Measurements from ENCODE around the gene RAPGEFL1.

RAPGEFL1 gene

DNA sequence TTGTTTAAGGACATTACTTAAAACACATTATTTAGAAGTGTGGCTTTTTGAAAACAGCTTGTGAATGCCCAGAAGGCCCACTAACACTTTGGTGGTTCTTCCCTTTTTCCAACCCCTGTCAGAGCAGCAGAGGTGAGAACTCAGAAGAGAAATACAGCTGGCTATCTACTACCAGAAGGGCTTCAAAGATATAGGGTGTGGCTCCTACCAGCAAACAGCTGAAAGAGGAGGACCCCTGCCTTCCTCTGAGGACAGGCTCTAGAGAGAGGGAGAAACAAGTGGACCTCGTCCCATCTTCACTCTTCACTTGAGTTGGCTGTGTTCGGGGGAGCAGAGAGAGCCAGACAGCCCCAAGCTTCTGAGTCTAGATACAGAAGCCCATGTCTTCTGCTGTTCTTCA is 6.9 kb upstream of the RAPGEFL1 start:
- Histone ChIP-seq H4K20me1 (ENCODE audit: insufficient read depth, low read length) (0 out of 2 replicates have a peak, but pooled peaks cover 2% of the 10 kb centered on the region), H3K9ac (ENCODE audit: low read depth, low read length) (no peak overlapping the region), H3K4me2 (ENCODE audit: insufficient read depth, low read length) (no peak overlapping the region), H3K36me3 (ENCODE audit: insufficient read depth, low read length) (peaks cover 91% of the 10 kb centered on the region), H2AFZ (ENCODE audit: low read depth, low read length) (no peak overlapping the region), H3K4me3 (ENCODE audit: low read depth in 1 of 2, low read length in 2 of 2) (no peak overlapping the region), H3K27me3 (ENCODE audit: insufficient read depth, low read length, poor library complexity) (no peaks in the 10 kb centered on the region), H3K27ac (ENCODE audit: low read length) (no peak overlapping the region), H3K79me2 (ENCODE audit: insufficient read depth, low read length) (peaks cover 5% of the 10 kb centered on the region; the same call in 1 of the 2 replicates), H3K9me3 (ENCODE audit: insufficient read depth, low read length, severe bottlenecking) (no peaks in the 10 kb centered on the region), H3K4me1 (ENCODE audit: insufficient read depth, low read length) (no peaks in the 10 kb centered on the region)
- TF ChIP-seq EZH2 (IDR thresholded peaks at IDR 0.05; ENCODE audit: borderline replicate concordance, low read depth, low read length, severe bottlenecking), result no peak
- TF ChIP-seq CTCF (IDR thresholded peaks at IDR 0.05; ENCODE audit: borderline replicate concordance, extremely low read depth, low read length, poor library complexity, severe bottlenecking), result no peak
- no peak for ATAC-seq (ENCODE audit: insufficient read depth, low read depth)
- DNase-seq, result no peak

GRCh38 chr17:40171750-40172149 is 5.5 kb upstream of the RAPGEFL1 start:
- no peak for DNase-seq
- Histone ChIP-seq H3K27me3 (ENCODE audit: insufficient read depth, low read length, poor library complexity) (no peaks in the 10 kb centered on the region), H3K4me2 (ENCODE audit: insufficient read depth, low read length) (no peak overlapping the region), H4K20me1 (ENCODE audit: insufficient read depth, low read length) (no peaks in the 10 kb centered on the region), H3K9ac (ENCODE audit: low read depth, low read length) (no peak overlapping the region), H3K4me3 (ENCODE audit: low read depth in 1 of 2, low read length in 2 of 2) (no peak overlapping the region), H3K36me3 (ENCODE audit: insufficient read depth, low read length) (peaks cover 90% of the 10 kb centered on the region), H3K79me2 (ENCODE audit: insufficient read depth, low read length) (no peaks in the 10 kb centered on the region), H3K27ac (ENCODE audit: low read length) (no peak overlapping the region), H3K9me3 (ENCODE audit: insufficient read depth, low read length, severe bottlenecking) (no peaks in the 10 kb centered on the region), H2AFZ (ENCODE audit: low read depth, low read length) (no peak overlapping the region), H3K4me1 (ENCODE audit: insufficient read depth, low read length) (no peaks in the 10 kb centered on the region)
- TF ChIP-seq EZH2 (IDR thresholded peaks at IDR 0.05; ENCODE audit: borderline replicate concordance, low read depth, low read length, severe bottlenecking) (no peak), CTCF (IDR thresholded peaks at IDR 0.05; ENCODE audit: borderline replicate concordance, extremely low read depth, low read length, poor library complexity, severe bottlenecking) (no peak)
- ATAC-seq (ENCODE audit: insufficient read depth, low read depth), result no peak

DNA sequence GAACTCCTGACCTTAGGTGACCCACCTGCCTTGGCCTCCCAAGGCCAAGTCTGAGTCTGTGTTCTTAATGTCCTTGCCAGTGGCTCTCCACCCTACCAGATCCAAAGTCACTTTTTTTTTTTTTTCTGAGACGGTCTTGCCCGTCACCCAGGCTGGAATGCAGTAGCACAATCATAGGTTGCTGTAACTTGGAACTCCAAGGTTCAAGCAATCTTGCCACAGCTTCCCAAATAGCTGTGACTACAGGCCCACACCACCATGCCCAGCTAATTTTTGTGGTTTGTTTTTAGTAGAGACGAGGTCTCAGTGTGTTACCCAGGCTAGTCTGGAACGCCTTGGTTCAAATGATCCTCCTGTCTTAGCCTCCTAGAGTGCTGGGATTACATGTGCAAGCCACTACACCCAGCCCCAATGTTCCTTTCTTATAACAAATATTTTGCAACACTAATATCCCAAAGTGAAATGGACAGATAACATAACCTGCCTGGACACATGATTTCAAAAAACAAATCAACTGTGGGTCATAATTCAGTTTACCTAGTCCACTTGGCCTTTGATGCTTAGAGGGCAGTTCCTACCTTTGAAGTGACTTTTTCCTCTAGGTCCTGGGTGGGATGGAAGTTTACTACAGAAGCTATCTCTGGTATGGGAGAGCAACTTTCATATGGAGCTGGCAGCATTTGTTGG is 4.0 kb upstream of the RAPGEFL1 start:
- H3K9me3 ChIP-seq (ENCODE audit: insufficient read depth, low read length, severe bottlenecking), result no peaks in the 10 kb centered on the region
- no peaks in the 10 kb centered on the region for H3K4me1 ChIP-seq (ENCODE audit: insufficient read depth, low read length)
- H3K27ac ChIP-seq (ENCODE audit: low read length), result no peak overlapping the region
- no peak overlapping the region for H3K4me3 ChIP-seq (ENCODE audit: low read depth in 1 of 2, low read length in 2 of 2)
- ATAC-seq (ENCODE audit: insufficient read depth, low read depth), result no peak
- no peak overlapping the region for H3K9ac ChIP-seq (ENCODE audit: low read depth, low read length)
- peaks cover 81% of the 10 kb centered on the region for H3K36me3 ChIP-seq (ENCODE audit: insufficient read depth, low read length)
- no peaks in the 10 kb centered on the region for H3K27me3 ChIP-seq (ENCODE audit: insufficient read depth, low read length, poor library complexity)
- no peaks in the 10 kb centered on the region for H4K20me1 ChIP-seq (ENCODE audit: insufficient read depth, low read length)
- H3K79me2 ChIP-seq (ENCODE audit: insufficient read depth, low read length), result no peaks in the 10 kb centered on the region
- DNase-seq, result no peak
- no peak overlapping the region for H2AFZ ChIP-seq (ENCODE audit: low read depth, low read length)
- TF ChIP-seq EZH2 (IDR thresholded peaks at IDR 0.05; ENCODE audit: borderline replicate concordance, low read depth, low read length, severe bottlenecking) (no peak), CTCF (IDR thresholded peaks at IDR 0.05; ENCODE audit: borderline replicate concordance, extremely low read depth, low read length, poor library complexity, severe bottlenecking) (no peak)
- H3K4me2 ChIP-seq (ENCODE audit: insufficient read depth, low read length), result no peak overlapping the region

Measured in DND-41 (cell line).